Ovary (tissue), 9 donors: ENCODE measurements around the gene ZNF423. TPM values are rescaled to one million over a fixed set of nuclear protein-coding genes. Genes with fewer than 3 reads are reported as not detected.

Experiments used
- DNase-seq, 5 donors: peaks; one replicate each; pipeline ENCODE4 v3.0.0-alpha.2; 2019 to 2020
- H3K27ac ChIP-seq, 2 donors: fragments of 200-600 bp; one replicate each; pipeline versions ENCODE4 v1.5.1 to v1.8.0; 2019 to 2022
- H3K27me3 ChIP-seq: fragments of 200-600 bp; one replicate; pipeline ENCODE4 v1.8.0; 2022
- H3K36me3 ChIP-seq: fragments of 200-600 bp; sonication (generic); one replicate; pipeline ENCODE4 v1.5.1; 2019
- H3K4me1 ChIP-seq: one replicate; pipeline ENCODE4 v1.8.1; 2013; ENCODE audit warnings: mild to moderate bottlenecking, moderate library complexity; ENCODE audit not compliant: insufficient read depth
- H3K4me3 ChIP-seq: fragments of 200-600 bp; sonication (generic); one replicate; pipeline ENCODE4 v1.5.1; 2017
- H3K9me3 ChIP-seq, 2 donors: fragments of 200-600 bp in 1 of 2; sonication (generic) in 1 of 2; one replicate each; pipeline versions ENCODE4 v1.5.1 to v1.8.1; 2013 to 2019; ENCODE audit warnings: mild to moderate bottlenecking in 1 of 2, moderate library complexity in 1 of 2
- EP300 ChIP-seq: sonication (generic); formaldehyde crosslinking; IDR thresholded peaks from one replicate; pipeline ENCODE4 v1.6.1; 2017; ENCODE audit warnings: antibody characterized with exemption
- POLR2A ChIP-seq: fragments of 450-650 bp; IDR thresholded peaks from one replicate; pipeline ENCODE4 v1.6.1; 2017; ENCODE audit warnings: antibody characterized with exemption, mild to moderate bottlenecking, moderate library complexity
- WGBS, 3 donors: extraction: QIAGEN DNeasy Blood & Tissue Kit in 1 of 3; methylation state at CpG; one replicate each; pipeline versions ENCODE4 v1.1.5 to v1.1.7; 2013 to 2017; 5-methylcytosine and 5-hydroxymethylcytosine counted together
- intact Hi-C, 4 donors: fragments of 100-400 bp; cut with DNase I; formaldehyde crosslinking; loops; one replicate each; pipeline versions ENCODE4 v1.11.0 to v1.15.1; 2022 to 2023
- polyA plus RNA-seq, 2 donors: library from polyadenylated mRNA; stranded (reverse); fragments of 200-250 nt in 1 of 2; fragments of 350-450 nt in 1 of 2; fragmentation: Illumina TruSeq in 1 of 2; extraction: RNeasy Lipid Tissue Mini Kit (QIAGEN cat#74804) in 1 of 2; gene quantifications; one replicate each; pipeline ENCODE4 v1.2.3, GENCODE V29; 2013 to 2014
- total RNA-seq, 7 donors: library from RNA; depleted of rRNA in 2 of 7; stranded (reverse); fragments of >200 nt in 2 of 7; fragmentation: NEBNext Ultra II Directional in 3 of 7; extraction: Animal tissue kit (Norgen Biotek cat#: 25700) in 3 of 7; gene quantifications; one replicate each; pipeline versions ENCODE4 v1.1.0 to v1.2.4, GENCODE V29; 2016 to 2023
- TF ChIP-seq, protein P1 (sequence below), 3 donors: fragments of 450-650 bp in 2 of 3; fragments of 200-600 bp in 1 of 3; IDR thresholded peaks; one replicate each; pipeline versions ENCODE4 v1.5.1 to v1.8.0; 2016 to 2022; ENCODE audit warnings: antibody characterized with exemption in 3 of 3, mild to moderate bottlenecking in 1 of 3
- donor health status: DM: no; HTN: no; CAD: no; lungs with moderate emphysema.
- donor health status: DM: no; HTN: no; CAD: no.
- donor health status: Bipolar disorder and iron deficiency.
- donor health status: DM: yes; HTN: yes; CAD: no.
- donor health status: DM: no; HTN: no; CAD: no.
- donor health status: DM: yes; HTN: yes; CAD: no.

ZNF423 gene
- total and polyA plus RNA-seq, 9 donors, result 3.3 to 40.3 (median 12.4) TPM

DNA sequence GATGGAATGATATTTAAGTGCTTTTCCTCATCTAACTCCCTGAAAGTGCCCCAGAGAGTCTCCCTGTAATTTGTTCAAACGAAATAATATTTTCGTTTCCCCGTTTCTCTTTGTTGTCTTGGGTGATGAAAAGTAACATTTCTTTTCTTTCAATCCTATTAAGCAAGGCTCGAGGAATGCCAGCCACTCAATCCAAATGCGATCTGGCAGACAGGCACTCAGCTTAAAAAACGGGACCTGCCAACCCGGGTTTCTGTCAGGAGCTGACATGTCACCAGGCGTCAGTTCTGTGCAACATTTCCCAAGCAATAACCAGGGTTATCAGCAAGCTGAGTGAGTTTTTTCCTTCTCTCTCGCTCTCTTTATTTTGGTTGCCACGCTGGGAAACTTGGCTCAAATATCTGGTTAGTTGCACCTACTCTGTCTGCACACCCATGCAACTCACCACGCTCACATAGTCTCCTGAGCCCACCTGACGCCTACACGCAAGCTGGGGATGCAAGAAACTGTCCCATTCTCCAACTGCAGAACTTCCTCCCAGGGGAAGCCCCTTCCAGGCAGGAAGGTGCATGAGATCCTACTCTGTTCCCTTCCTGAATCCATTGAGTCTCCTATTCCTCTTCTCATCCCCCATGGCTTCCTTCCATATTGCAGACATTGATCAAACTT is 274.1 kb downstream of the ZNF423 start:
- DNase-seq, result peak in 1 of 5 donors; percentile 7
- intact Hi-C loops, result no loop called here
- H3K27me3 ChIP-seq, result no peaks in the 10 kb centered on the region
- TF ChIP-seq, protein P1, sequence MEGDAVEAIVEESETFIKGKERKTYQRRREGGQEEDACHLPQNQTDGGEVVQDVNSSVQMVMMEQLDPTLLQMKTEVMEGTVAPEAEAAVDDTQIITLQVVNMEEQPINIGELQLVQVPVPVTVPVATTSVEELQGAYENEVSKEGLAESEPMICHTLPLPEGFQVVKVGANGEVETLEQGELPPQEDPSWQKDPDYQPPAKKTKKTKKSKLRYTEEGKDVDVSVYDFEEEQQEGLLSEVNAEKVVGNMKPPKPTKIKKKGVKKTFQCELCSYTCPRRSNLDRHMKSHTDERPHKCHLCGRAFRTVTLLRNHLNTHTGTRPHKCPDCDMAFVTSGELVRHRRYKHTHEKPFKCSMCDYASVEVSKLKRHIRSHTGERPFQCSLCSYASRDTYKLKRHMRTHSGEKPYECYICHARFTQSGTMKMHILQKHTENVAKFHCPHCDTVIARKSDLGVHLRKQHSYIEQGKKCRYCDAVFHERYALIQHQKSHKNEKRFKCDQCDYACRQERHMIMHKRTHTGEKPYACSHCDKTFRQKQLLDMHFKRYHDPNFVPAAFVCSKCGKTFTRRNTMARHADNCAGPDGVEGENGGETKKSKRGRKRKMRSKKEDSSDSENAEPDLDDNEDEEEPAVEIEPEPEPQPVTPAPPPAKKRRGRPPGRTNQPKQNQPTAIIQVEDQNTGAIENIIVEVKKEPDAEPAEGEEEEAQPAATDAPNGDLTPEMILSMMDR (IDR thresholded peaks at IDR 0.05), result no peak
- TF ChIP-seq POLR2A (no peak), EP300 (no peak)
- H3K4me1 ChIP-seq, result peaks cover 9% of the 10 kb centered on the region
- no peaks in the 10 kb centered on the region for H3K9me3 ChIP-seq
- no peak overlapping the region for H3K27ac ChIP-seq
- H3K36me3 ChIP-seq, result no peaks in the 10 kb centered on the region
- 89 to 94% (median 93%) methylated on average over 13 of the region's 13 CpGs for WGBS, 3 donors
- H3K4me3 ChIP-seq, result no peak overlapping the region

DNA sequence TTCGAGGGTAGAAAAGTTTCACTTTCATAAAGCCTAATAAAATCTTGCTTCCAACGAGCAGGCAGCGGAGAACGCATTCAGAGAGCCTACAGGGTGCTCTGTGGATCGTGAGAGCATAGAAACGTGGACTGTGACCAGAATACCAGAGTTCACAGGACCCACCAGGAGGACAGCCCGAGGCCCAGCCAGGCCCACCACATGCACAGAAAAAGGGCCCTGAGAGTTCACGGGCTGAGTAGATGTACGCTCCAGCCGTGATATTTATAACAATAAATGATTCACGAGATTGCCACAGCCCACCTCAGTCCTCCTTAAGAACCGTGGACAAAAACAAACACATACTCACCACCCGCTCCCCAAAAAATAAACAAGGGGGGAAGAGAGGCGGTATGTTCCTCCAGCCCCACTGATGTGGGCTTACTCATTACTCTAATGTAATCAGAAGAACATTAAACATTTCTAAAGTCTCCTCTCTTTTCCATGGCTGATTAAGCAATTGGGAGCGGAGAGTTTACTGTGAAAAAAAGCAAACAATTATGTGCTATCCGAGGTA is 275.1 kb downstream of the ZNF423 start:
- Histone ChIP-seq H3K9me3 (no peaks in the 10 kb centered on the region), H3K4me1 (peaks cover 9% of the 10 kb centered on the region), H3K27ac (peak overlapping the region in 1 of 2 donors; percentile 18), H3K36me3 (no peaks in the 10 kb centered on the region), H3K27me3 (no peaks in the 10 kb centered on the region), H3K4me3 (no peak overlapping the region)
- WGBS, 3 donors, result 31 to 42% (median 34%) methylated on average over 16 of the region's 16 CpGs
- DNase-seq, result no peak
- no peak for TF ChIP-seq EP300
- TF ChIP-seq, protein P1 (IDR thresholded peaks at IDR 0.05), result no peak
- TF ChIP-seq POLR2A, result no peak
- intact Hi-C loops, result no loop called here

DNA sequence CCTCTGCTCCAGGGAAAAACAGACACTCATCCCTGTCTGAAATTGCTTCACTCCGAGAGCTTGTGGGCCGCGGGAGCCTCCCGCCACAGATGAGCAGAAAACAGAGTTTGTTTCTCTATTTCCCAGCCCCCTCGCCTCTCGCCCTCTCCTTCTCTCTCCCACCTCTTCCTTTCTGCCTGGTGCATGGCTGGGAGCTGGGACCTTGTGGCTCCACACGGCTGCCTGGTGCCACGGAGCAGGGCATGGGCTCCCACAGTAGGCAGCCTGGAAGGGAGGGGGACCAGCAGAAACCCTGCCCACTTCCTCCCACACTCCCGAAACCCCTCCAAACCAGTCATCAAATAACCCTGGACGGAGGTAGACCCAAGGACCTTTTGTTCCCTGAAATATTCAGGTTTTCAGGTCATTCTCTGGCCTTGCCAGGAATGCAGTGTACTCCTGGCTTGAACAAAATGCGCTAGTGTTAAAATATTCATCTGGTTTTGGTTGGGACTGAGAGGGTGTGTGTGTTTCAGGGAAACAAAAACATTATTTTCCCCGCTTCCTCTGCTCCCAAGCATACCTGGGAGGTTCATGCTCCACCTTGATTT is 277.4 kb downstream of the ZNF423 start:
- Histone ChIP-seq H3K9me3 (no peaks in the 10 kb centered on the region), H3K36me3 (no peaks in the 10 kb centered on the region), H3K4me3 (no peak overlapping the region), H3K4me1 (peaks cover 11% of the 10 kb centered on the region), H3K27me3 (no peaks in the 10 kb centered on the region), H3K27ac (peak overlapping the region; percentile 52 to 63)
- TF ChIP-seq, protein P1 (IDR thresholded peaks at IDR 0.05), result no peak
- no peak for TF ChIP-seq EP300
- TF ChIP-seq POLR2A, result no peak
- intact Hi-C loops, result no loop called here
- WGBS, 3 donors, result 12 to 27% (median 19%) methylated on average over 12 of the region's 12 CpGs
- DNase-seq, result peak in 3 of 5 donors; percentile 44 to 67 (median 52)

DNA sequence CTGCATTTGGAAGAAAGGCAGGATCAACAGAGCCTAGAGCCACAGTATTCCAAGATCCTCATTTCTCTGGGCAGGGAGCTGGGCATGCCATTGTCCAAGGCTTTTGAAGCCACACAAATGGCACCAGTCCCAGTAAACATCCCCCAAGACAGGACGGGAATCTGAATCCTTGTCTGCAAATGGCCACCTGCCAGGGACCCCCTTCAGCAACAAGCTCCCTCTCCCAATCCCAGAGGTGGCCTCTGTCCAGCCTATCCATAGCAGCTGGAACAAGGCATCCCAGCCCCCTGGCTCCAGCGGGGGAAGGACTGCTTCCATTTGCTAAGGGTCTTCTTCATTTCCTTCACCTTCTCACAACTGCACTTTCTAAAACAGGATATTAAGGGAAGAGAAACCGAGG is 277.9 kb downstream of the ZNF423 start:
- peaks cover 11% of the 10 kb centered on the region for H3K4me1 ChIP-seq
- TF ChIP-seq POLR2A (no peak), EP300 (no peak)
- TF ChIP-seq, protein P1 (IDR thresholded peaks at IDR 0.05), result no peak

More for the DNA sequence above, 277.9 kb downstream of the ZNF423 start:
- DNase-seq, result no peak
- 16 to 27% (median 24%) methylated on average over 3 of the region's 3 CpGs for WGBS, 3 donors
- Histone ChIP-seq H3K36me3 (no peaks in the 10 kb centered on the region), H3K9me3 (no peaks in the 10 kb centered on the region), H3K27ac (peak overlapping the region; percentile 52 to 63), H3K4me3 (no peak overlapping the region), H3K27me3 (no peaks in the 10 kb centered on the region)
- intact Hi-C loops, result no loop called here
